GM21576 (cell line): ENCODE data around the gene SMYD4.
A peak's percentile ranks its signal among the peaks of the same experiment; 100 is the strongest.
"Not testable (repeated sequence)": the region's sequence is repeated elsewhere in the genome, so short reads cannot be mapped to it uniquely, and the experiment has no call there.

Experiments used
- ATAC-seq: cut with Tn5 transposase; IDR thresholded peaks from one replicate; pipeline ENCODE4 v1.9.1; 2021; ENCODE audit warnings: mild to moderate bottlenecking, moderate library complexity; ENCODE audit not compliant: unreplicated experiment

Gene SMYD4

DNA sequence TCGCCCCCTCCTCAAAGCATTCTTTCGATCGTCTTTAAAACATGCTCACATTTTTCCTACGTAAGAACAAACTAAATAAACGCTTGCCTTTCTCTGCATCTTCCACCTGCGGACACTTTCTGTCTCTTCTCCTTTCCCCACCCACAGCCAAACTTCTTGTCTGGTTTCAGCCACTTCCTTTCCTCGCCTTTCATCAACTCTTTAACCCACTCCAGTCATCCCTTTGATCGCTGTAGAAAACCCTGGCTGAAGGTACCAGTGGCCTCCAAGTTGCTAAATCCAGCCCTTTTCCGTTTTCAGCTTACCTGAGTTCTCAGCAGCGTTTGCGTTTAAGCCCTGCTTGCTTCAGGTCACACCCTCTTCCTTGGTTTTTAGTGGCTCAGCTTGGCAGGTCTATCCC lies 586 bp upstream of the SMYD4 start:
- no peak for ATAC-seq

DNA sequence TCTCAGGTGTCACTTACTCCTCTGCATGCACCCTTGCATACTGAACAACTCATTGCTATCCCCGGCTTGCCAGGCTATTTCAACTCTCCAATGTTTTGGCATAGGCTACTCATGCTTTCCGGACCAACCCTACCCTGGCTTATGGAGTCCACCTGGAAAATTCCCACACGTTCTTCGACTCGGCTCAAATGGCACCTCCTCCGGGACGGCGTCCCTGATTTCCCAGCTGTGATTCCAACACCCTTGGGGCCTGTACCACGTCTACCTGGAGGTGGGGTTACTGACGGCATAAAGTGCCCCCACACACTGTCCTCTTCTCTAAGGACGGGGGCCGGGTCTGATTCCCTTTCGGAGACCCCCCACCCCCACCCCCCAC lies 498 bp downstream of the SMYD4 start:
- ATAC-seq: peak; percentile 2

DNA sequence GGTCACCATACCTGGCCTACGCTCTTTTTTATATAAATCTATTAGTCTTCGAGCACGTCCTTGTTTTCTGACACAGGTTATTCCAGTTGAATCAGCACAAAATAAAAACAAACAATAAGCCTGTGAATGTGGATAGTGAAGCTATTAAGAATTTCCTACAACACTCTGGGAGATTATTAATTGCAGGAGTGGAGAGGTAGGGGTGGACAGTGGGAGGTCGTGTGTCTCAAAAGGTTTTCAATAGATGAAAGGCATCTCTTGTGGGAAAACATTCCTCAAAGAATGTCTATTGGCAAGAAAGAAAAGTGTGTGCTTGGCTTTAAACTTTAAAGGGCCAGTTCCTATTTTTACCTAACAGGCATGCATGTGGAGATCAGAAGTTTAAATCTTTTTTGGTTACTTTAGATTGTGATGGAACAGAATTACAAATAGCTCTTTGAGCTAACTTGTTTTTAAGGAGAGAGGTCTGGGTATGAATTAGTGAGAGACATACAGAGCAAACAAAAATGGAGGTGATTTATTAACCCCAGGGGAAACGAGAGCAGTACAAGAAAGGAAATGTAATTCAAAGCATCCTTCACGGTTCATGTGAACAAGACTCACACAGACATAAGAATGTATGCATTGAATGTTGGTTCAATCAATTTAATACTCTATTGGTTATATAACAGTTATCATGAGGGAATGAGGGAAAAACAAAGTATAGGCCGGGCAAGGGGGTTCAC lies 9.0 kb downstream of the SMYD4 start:
- no peak for ATAC-seq

DNA sequence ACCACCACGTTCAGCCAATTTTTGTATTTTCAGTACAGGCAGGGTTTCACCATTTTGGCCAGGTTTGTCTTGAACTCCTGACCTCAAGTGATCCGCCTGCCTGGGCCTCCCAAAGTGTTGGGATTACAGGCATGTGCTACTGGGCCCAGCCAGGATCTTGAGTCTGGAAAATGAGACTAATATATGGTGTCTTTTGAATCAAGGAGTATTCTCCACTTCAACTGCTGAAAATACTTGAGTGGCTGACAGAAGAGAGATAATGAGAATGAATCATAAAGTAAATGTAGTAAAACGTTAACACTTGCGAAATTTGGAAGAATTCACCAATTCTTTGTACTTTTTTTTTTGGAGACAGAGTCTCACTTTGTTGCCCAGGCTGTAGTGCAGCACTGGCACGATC lies 16.6 kb downstream of the SMYD4 start:
- no peak for ATAC-seq

DNA sequence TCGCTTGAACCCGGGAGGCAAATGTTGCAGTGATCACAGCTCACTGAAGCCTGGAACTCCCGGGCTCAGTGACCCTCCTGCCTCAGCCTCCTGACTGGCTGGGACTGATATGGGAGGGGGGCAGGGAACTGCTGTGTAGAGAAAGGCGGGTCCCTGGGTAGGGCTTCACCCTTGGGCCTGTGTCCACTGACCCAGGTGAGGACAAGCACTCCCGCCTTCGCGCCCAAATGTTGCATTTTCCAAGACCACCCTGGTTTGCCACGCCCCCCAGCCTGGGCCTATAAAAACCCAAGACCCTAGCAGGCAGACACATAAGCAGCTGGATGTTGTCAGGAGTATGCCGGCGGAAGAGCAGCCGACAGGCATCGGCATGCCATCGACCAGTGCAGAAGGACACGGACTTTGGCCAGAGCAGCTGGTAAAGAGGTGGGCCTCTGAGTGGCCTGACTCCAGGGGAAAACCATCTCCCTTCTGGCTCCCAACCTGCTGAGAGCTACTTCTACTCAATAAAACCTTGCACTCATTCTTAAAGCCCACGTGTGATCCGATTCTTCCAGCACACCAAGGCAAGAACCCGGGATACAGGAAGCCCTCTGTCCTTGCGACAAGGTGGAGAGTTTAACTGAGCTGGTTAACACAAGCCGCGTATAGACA lies 19.1 kb downstream of the SMYD4 start:
- no peak for ATAC-seq

DNA sequence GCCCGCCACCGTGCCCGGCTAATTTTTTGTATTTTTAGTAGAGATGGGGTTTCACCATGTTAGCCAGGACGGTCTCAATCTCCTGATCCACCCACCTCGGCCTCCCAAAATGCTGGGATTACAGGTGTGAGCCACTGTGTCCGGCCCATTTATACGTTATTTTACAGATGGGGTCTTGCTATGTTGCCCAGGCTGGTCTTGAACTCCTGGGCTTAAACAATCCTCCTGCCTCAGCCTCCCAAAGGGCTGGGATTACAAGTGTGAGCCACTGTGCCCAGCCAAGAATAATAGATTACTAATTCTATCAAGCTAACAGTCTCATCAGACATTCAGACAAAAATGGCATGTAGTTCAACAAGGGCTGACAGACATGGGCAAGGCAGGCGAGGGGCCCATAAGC lies 19.9 kb downstream of the SMYD4 start:
- ATAC-seq: not testable (repeated sequence)

DNA sequence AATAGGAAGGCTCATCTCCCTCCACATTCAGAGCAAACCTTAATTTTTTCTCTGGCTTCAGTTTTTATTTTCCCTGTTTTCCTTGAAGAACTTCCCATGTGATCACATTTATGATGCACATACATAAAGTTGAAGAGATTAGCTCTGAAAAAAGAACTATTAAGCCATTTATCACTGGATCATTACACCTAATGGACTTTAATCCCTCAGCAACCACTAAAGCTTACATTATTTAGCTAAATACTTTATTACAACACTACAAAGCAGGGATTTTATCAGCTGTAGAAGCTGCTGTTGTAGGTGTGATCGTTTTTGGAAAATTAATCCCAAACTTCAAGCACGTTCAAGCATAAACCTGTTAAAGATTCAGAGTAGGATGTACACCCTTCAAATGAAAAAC lies 21.1 kb downstream of the SMYD4 start:
- ATAC-seq: no peak

DNA sequence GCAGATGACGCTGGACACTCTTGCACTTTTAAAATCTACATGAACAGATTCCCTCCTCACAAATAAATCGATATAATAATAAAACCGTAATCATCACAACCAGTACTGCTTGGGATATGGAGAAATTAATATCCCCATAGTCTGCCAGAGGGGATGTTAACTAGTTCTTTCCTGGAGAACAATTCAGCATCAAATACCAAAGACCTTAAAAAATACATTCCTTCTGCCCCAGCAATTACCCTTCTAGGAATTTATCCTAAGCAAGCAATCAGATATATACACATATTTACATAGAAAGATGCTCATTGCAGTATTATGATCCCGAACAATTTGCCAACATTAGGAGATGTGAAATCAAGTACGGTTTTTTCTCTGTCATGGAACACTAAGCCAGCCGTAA lies 21.8 kb downstream of the SMYD4 start:
- no peak for ATAC-seq

DNA sequence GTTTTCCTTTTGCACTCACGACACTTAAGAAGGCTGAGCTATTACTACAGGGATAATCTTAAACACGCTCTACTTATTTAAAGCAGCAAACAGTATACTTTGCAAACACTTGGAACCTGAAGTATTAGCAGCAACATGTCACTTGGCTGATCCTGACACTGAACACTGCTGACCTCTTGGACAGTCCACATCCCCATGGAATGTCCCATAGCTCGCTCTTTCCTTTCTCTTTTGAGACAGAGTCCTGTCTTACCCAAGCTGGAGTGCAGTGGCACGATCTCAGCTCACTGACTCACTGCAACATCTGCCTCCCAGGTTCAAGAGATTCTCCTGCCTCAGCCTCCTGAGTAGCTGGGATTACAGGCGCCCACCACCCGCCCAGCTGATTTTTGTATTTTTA lies 26.4 kb downstream of the SMYD4 start:
- ATAC-seq: no peak

DNA sequence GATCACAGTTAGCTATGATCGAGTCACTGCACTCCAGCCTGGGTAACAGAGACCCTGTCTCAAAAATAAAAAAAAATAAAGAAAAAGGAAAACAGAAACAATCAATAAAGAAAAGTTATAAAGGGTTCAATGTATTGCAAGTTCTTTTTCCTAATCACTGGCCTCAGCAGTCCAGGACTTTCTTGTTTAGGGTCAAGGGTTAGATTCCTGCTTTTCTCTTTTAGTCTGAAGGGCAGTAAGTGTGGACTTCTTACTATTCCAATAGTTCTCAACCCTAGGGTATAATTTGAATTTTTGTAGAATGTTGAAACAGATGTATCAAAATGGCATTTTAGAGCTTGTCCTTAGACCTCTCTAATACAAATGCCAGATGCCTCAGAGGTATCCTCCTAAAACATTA lies 27.3 kb downstream of the SMYD4 start:
- no peak for ATAC-seq

DNA sequence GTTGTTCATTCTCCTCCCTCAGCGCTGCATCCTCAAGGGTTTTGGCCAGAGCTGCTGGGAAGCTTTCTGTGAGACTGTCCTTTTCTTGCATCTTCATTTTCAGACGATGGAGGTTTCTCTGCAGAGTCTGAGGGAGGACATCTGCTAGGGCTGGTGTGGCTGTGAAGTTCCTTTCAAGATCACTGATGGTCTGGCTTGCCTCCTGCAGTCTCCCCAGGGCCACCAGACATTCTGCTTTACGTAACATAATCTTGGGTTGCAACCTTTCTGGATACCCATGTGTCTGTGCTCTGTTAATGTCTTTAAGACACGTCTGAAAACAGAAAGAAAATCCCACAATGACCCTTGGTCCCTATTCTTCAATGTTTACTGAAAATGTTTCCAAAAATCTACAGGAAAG lies 29.0 kb downstream of the SMYD4 start:
- no peak for ATAC-seq

DNA sequence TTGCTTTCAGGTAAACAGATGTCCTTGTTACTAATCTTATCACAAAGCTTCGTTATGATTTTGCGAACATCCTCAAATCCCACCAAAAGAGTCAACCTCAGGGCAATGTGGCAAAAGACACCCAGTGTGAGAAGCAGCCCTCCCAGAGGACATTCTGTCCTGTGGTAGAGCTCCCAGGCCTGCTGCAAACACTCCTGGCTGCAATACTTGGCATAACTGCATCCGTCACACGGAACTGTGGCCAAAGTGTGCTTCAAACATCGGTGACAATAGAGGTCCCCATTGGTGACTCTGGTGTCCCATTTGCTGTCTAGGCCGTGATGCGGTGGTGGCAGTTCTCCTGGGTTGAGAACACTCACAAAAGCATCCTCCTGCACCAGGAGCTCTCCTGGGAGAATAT lies 29.5 kb downstream of the SMYD4 start:
- no peak for ATAC-seq

DNA sequence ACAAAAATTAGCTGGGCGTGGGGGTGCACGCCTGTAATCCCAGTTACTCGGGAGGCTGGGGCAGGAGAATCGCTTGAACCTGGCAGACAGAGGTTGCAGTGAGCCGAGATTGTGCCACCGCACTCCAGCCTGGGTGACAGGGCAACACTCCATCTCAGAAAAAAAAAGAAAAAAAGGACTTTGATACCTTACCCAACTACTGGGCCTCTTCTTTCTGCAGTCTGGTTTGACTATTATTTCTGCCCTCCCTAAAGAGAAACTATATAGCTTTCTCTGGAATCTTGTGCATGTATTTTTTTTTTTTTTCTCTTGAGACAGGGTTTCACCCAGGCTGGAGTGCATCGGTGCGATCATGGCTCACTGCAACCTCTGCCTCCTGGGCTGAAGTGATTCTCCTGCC lies 31.9 kb downstream of the SMYD4 start:
- not testable (repeated sequence) for ATAC-seq

DNA sequence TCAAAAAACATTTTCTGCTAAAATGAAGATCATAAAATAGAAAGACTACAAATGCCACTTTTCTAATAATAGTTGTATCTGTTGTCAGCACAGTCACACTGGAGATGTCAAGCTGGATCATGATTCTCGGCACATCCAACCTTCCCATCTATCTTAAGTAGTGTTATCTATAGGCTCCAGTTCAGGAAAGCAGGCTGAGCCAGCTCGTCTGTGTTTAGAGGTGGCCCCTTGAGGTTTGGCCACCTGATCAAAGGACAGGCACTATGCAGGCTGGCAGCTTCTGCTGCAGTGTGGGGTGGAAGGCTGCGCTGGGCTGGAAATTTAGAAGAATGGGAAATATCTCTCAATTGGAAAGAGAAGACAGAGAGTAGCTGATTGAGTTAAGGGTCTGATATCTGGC lies 32.4 kb downstream of the SMYD4 start:
- ATAC-seq: no peak

DNA sequence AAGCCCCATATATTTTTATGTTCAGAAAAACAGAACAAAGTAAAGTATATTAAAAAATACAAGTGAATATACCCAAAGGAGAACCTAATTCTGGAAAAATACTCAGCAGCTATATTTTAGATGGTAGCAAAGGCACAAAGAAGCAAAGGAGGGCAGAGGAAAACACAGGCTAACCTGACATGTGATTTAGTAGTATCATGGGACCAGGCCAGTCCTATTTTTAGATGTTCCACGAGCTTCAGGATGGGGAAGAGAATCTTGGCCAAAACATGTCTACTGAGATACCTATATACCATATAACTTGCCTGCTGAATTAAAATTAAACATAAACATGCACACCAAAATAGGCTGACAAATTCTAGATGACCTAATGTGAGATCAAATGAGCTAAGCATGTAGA lies 32.9 kb downstream of the SMYD4 start:
- ATAC-seq: no peak

DNA sequence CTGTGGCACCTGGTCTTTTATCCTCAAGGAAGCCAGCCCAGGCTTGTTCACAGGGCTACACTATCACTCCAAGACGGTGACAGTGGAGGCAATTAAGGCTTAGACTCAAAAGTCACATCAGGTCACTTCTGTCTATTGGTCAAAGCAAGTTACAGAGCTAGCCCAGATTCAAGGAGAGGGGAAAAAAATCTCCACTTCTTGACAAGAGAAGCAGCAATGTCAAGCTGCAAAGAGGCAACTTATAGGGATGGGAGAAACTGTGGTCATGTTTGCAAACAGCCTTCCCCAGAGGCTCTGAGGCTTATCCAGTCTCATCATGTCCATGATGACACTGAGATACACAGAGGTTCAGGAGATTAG lies 36.3 kb downstream of the SMYD4 start:
- no peak for ATAC-seq

DNA sequence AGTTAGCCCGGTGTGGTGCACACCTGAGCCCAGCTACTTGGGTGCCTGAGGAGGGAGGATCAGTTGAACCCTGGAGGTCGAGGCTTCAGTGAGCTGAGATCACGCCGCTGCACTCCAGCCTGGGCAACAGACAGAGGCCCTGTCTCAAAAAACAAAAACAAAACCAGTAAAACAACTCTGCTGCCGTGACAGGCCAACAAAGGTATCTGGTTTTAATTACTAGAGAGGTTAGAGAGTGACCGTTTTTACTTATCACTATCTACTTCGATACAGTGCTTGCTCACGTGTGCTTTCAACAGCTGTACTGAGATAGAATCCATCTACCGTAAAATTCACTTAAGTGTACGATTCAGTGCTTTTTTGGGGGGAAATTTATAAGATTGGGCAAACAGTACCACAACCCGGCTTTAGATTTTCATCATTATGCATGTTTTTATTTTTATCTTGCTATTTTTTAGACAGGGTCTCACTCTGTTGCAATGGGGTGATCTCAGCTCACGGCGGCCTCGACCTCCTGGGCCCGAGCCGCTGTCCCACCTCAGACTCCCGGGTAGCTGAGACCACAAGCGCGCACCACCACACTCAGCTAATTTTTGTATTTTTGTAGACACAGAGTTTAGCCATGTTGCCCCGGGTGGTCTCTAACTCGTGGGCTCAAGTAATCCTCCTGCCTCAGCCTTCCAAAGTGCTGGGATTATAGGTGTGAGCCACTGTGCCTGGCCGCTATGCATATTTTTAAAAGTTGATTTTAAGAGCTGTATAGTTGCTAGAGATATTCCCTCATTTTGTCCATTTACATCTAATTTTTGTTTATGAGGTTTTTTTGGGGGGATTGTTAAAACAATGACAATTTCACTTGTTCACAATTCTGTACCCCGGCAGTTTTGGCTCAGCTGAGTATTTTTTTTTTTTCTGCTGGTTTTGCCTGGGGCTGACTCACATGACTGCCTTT lies 36.9 kb downstream of the SMYD4 start:
- no peak for ATAC-seq

DNA sequence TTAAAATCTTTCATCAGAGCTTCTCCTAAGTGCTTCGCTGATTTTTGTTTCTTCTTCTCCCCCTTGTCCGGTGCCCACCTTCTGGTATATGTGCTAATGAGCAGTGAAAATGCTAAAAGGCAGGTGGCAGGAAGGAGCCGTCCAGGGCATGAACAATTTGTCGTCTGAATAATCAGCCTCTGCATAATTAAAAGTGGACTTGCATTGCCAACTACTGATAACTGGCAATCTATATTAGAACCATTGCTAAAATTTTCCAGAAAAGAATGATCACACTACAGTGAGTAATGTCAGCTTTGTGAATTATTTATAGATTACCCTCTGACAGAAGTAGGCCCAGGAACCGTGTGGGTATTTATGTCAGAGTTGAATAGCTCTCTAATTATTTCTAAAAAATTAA lies 39.8 kb downstream of the SMYD4 start:
- no peak for ATAC-seq

DNA sequence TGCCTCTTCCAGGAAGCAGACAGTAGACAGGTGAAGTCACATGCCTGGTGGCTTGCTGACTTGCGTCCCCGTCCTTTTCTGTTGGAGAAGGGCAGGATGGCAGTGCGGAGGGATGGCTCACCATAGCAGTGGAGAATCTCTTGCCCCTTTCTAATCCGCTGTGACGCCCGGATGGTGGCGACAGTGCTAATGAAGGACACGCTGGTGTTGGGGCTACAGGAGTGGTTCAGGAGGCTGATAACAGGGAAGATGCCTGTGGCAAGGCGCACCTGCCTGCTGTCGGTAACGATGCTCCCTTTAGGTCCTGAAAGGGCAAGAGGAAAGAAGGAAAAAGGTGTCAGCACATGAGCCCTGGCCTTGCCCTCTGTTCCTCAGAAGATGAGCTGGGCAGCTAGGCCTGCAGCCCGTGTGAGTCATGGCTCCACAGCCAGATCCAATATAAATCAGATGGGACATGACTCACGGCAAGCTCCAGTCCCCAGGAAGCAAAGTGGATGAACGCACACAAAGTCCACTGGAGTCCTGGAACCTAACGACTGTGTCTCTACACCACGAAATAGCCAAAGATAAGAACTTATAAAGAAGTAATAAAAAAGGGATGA lies 42.3 kb downstream of the SMYD4 start:
- no peak for ATAC-seq

DNA sequence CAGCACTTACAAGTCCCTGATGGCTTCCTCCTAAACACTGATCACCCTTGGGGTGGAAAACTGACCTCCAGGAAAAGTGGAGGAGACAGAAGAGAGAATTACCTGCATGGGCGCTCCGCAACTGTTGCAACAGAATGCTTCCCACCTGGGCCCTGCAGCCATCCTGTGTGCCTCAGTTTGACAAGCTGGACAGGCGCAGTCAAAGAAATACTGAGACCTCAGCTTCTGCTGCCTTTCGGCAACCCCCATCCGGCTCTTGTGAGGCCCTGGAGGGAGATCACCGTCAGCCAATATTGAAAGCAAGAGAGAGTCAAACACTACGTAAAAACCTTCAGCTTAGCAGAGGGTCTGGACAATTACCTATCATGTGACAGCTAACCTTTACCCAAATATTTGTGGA lies 43.0 kb downstream of the SMYD4 start:
- no peak for ATAC-seq

DNA sequence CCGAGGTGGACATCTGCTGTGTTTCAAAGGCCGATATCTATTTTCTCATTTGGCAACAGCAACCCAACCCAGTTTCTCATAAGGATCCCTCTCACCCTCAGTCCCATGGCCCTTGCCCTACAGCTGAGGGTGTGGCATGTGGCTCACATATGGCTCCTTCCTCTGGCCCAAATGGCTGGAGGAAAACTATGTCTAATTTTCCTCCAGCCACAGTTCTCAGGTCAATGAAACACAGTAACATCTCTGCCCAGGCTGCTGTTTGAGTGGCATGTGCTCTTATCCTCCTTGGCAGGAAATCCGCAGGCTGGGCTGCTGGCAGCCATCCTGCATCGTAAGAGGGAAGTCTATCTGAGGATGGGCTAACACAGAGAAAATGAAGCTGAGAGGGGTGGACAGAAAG lies 43.8 kb downstream of the SMYD4 start:
- ATAC-seq: no peak
